Activated naive CD4-positive, alpha-beta T cell (primary cell): ENCODE measurements around the gene IRAK3.

ENCODE experiments used
- DNase-seq, 4 experiments: peaks; one replicate each; lab custom pipeline; 2025; lab: John Stamatoyannopoulos, UW

The IRAK3 gene

GRCh38 chr12:66188584-66189485 is at the start of gene IRAK3:
Gene IRAK3 (plus strand): TSS chr12:66189214. CDS start chr12:66189300, 86 bp downstream.
- peak in 2 of 4 experiments; percentile 9 to 11 for DNase-seq

GRCh38 chr12:66139328-66139727 is 49.7 kb upstream of the IRAK3 start:
- no peak for DNase-seq

- DNase-seq = no peak
These were observed 48.3 kb upstream of the IRAK3 start for GRCh38 chr12:66140731-66141130.

GRCh38 chr12:66141299-66141698 is 47.7 kb upstream of the IRAK3 start:
- DNase-seq = no peak

GRCh38 chr12:66142826-66143225 is 46.2 kb upstream of the IRAK3 start:
- DNase-seq = no peak

- DNase-seq = no peak
These were observed 45.1 kb upstream of the IRAK3 start for GRCh38 chr12:66143868-66144267.

- no peak for DNase-seq
These were observed 43.9 kb upstream of the IRAK3 start for GRCh38 chr12:66144791-66145754.

- DNase-seq = no peak
These were observed 39.2 kb upstream of the IRAK3 start for GRCh38 chr12:66149702-66150398.

- no peak for DNase-seq
These were observed 36.3 kb upstream of the IRAK3 start for GRCh38 chr12:66152732-66153131.

GRCh38 chr12:66154776-66155175 is 34.2 kb upstream of the IRAK3 start:
- no peak for DNase-seq

- DNase-seq = no peak
These were observed 32.4 kb upstream of the IRAK3 start for GRCh38 chr12:66156654-66157053.

- no peak for DNase-seq
These were observed 29.9 kb upstream of the IRAK3 start for GRCh38 chr12:66159123-66159522.

- DNase-seq = no peak
These were observed 28.3 kb upstream of the IRAK3 start for GRCh38 chr12:66160704-66161103.

- DNase-seq = no peak
These were observed 26.3 kb upstream of the IRAK3 start for GRCh38 chr12:66162701-66163100.

GRCh38 chr12:66163289-66163688 is 25.7 kb upstream of the IRAK3 start:
- no peak for DNase-seq

GRCh38 chr12:66164349-66164821 is 24.6 kb upstream of the IRAK3 start:
- no peak for DNase-seq

GRCh38 chr12:66165141-66165540 is 23.9 kb upstream of the IRAK3 start:
- no peak for DNase-seq

- DNase-seq = no peak
These were observed 22.5 kb upstream of the IRAK3 start for GRCh38 chr12:66166561-66166960.

- no peak for DNase-seq
These were observed 20.6 kb upstream of the IRAK3 start for GRCh38 chr12:66168410-66168809.

GRCh38 chr12:66169221-66170170 is 19.5 kb upstream of the IRAK3 start, which contains the start of gene TMBIM4:
Gene TMBIM4 (minus strand): TSS chr12:66169996. CDS start chr12:66169951, 45 bp downstream.
- DNase-seq = peak; percentile 55 to 72 (median 68)

GRCh38 chr12:66170606-66171005 is 18.4 kb upstream of the IRAK3 start:
- no peak for DNase-seq
